HG02943 (cell line): ENCODE data around the gene EFNA5.

ENCODE experiments used
- ATAC-seq: cut with Tn5 transposase; IDR thresholded peaks from one replicate; pipeline ENCODE4 v1.9.1; 2021; ENCODE audit warnings: mild to moderate bottlenecking, low read depth, moderate library complexity; ENCODE audit not compliant: unreplicated experiment

Gene EFNA5

GRCh38 chr5:107387526-107388140 lies 283.1 kb downstream of the EFNA5 start:
- no peak for ATAC-seq

- no peak for ATAC-seq
These were observed 285.0 kb downstream of the EFNA5 start for GRCh38 chr5:107385708-107386107.

DNA sequence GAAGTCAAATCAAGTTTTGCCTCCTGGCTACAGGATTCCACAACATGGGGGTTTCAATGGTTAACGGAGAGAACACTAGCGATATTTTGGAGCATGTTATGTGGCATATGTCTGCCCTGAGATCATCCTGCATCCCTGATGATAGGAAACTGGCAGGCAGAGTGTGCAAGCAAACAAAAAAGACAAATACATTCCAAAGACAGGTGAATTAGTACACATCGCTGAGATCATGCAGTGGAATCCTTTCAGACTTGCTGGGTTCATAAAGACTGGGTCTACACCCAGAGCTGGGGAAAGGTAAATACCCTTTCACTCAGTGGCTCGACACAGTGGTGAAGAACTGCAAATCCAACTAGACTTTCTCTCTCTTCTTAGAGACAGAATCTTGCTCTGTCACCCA lies 286.5 kb downstream of the EFNA5 start:
- ATAC-seq: no peak

DNA sequence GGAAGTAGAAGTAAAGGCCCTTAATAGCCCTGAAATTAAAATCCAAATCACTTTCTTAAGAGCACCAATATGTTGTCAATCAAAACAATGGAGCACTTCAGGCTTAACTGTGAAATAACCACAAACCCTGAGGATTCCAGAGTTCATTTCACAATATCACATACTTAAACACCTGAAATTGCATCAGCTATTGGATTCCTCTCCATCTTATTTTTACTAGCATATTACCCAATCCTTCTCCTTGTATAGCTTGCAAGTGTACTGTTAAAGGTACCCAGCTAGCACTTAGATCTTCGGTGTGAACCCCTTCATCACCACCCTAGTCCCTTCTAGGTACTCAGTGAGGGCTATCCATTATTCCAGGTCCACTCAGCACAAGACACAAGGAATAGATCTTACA lies 287.3 kb downstream of the EFNA5 start:
- no peak for ATAC-seq

GRCh38 chr5:107381189-107381856 lies 289.4 kb downstream of the EFNA5 start:
- no peak for ATAC-seq

GRCh38 chr5:107380654-107381053 lies 290.1 kb downstream of the EFNA5 start:
- ATAC-seq: no peak

GRCh38 chr5:107378218-107378899 lies 292.4 kb downstream of the EFNA5 start:
- ATAC-seq: no peak

DNA sequence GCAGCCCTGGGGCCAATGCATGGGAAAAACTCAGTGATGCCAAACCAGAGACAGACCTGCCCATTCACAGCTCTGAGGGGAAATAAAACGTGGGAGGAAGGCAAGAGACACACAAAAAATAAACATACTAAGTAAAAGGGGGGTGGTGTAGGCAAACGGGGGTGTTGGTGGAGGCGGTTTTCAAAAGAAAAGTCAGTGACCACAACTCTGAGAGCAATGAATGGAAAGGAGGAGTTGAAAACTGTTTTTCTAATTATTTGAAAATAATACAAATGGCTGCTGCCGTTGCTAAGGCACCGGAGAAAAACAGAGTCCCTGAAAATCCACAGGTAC lies 293.5 kb downstream of the EFNA5 start:
- ATAC-seq: no peak

DNA sequence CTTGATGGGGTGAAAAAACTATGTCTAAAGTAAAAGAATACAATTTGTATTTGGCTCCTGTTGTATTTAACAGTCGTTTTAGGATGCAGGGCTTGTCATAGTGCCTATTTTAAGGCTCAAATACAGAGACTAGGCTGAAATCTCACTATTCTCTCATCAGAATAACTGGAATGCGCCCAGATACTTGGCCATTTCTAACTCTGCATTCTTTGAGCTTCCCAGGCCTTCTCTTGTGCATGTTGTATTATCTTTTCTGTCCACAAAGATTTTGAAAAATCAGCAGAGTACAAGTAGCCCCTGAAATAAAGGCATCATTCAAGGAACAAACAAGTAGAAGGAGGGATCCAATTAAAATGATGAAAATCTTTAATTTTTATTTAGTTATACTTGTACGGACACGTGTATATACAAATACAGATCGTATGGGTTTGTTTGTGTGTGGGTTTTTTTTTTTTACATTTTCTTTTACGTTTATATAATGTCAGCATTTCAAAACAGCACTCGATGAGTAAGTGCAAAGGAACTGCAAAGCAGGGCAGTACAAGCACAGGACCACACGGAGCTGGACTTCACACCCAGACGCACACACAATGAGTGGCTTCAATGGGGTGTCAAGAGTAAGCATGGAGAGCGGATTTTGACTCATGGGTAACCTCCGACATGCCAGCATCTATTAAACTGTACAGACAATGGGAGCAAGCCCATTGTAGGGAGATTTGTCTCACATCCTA lies 294.0 kb downstream of the EFNA5 start:
- ATAC-seq: no peak

GRCh38 chr5:107373549-107374263 lies 297.0 kb downstream of the EFNA5 start:
- ATAC-seq: peak; percentile 90

DNA sequence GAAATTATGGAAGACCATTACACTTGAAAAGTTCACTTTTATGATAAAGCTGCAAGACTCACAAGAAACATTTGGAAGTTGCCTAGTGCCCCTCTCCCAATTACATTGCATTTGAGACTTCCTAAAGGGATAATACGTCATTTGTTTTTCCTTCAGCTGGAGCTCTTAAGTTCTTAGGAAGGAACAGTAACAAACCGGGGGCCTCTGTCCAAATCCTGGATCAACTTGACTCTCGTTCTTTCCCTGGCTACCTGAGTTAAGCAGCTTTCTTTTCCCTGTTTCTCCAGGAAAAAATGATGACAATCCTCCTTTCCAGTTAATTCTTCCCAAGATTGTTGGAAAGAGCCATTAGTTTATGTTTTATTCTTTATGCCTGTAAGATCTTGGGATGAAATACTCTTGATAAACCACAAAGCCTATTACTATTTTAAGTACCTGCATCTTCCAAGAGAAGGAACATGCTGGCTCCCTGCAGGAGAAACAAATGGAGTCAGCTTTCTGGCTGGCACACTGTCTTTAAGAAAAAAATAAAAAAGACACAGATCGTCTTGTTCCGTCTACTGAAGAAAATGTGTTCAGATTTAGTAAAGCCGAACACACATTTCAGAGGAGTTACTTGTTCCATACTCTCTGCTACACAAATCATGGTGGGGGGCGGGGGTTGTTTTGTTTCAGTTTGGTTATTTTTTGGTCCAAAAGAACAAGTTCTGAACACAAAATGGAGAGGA lies 297.9 kb downstream of the EFNA5 start:
- no peak for ATAC-seq

DNA sequence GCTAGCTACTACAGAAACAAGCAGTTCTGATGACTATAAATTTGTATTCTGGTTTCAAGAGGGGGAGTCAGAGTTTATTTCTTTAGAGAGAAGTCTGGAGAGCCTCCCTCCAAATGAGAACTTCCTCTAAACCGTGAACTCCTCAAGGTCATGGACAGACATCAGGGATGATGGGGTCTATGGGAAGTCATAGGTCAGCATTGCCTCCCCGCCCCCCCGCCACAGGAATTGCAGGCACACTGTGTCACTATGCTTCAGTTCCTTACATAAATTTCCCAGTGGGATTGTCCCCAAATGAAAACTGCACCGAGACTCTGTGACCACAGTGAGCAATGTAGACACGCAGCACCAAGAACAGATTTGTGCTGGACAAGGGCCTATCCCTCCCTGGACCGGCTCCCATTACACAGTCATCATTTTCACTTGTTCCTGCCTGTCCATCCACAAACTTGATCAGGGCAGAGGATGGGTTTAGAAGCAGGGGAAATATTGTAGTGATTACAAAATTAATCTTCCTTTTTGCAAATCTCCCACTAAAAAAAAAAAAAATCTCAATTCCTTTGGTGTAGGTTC lies 300.3 kb downstream of the EFNA5 start:
- ATAC-seq: no peak

DNA sequence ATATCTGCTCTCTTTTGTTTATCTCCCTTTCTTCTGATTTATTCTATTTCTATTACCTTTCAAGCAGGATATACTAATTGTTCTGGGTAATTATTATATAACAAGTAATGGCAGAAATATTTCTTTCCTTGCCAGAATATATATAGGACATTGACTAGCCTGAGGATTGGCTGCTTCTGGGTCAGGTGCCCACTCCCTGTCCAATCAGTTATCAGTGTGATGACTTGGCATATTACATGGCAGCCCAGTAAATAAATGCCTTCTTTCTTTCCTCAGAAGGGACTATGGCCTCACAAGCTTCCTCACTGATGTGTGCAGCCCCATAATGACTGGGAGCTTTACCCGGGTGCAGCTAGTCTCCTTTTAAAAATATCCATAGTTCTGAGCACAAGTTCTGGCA lies 301.1 kb downstream of the EFNA5 start:
- ATAC-seq: no peak

- no peak for ATAC-seq
These were observed 302.1 kb downstream of the EFNA5 start for GRCh38 chr5:107368615-107369014.

DNA sequence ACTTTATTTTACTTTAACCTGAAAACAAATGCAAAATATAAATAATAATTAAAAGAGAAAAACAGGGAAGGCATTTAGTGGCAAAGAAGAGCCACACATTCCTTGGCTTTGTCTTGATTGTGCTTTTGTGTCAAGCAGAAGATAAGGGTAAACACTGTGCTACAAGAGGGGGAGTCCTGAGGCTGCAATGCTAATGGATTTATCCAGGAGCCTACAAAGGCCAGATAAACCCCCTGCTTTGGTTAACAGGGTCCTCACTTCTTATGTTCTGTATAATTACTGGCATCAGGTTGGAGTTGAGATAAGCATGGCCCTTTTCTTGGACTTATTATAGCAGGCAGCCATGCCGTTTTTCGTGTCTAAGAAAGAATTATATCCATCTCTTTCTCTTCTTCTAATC lies 302.8 kb downstream of the EFNA5 start:
- no peak for ATAC-seq

GRCh38 chr5:107367480-107367879 lies 303.3 kb downstream of the EFNA5 start:
- no peak for ATAC-seq

DNA sequence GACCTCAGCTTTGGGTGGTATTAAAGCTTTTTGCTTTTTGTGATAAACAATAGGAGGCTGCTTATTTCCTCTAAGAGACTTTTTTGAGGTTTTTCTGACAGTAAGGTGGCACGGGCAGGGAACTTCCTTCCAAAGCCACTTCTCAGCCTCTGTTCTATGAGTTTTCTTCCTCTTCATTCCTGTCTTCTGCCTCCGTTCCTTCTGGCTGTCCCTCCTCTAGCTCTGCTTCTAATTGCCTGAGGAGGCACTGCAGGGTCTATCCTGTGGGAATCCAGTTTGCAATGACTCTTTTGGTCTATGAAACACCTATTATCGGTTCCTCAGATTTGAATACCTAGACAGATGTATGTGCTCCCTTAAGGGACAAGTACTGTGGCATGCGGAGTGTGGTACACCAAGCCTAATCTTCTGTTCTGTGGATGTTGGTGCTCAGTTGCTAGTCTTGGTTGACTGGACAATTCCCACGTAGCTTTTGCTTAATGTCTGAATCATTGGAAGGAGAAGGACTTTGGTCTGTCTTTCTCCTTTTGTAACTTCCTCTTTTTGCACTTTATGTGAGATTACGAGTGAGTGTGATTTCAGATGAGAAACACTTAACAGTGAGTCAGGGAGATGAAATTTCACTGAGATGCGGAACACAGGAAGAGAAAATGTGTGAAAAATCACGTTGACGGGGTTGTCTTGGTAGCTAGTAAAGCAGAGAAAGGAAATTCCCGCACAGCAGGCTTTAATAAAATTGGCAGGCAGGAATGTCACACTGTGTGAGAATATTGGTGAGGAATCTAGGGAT lies 305.2 kb downstream of the EFNA5 start:
- no peak for ATAC-seq

GRCh38 chr5:107364443-107365319 lies 306.1 kb downstream of the EFNA5 start:
- no peak for ATAC-seq
